Bronchial epithelial cell (primary cell): Measurements from ENCODE around the gene NUP62. TPM values are rescaled to one million over a fixed set of nuclear protein-coding genes. Genes with fewer than 3 reads are reported as not detected.
A peak's percentile ranks its signal among the peaks of the same experiment; 100 is the strongest.

ENCODE experiments used
- DNase-seq: peaks from one replicate; pipeline ENCODE4 v3.0.0-alpha.2; 2010; ENCODE audit warnings: low read depth
- FAIRE-seq: peaks from 2 replicates; lab custom pipeline; 2011; peaks lifted over from hg19 to GRCh38; lab: Jason Lieb, UNC
- H3K27me3 ChIP-seq: 2 replicates; pipeline ENCODE4 v1.5.1; 2011; ENCODE audit warnings: low read length; ENCODE audit not compliant: control insufficient read depth, insufficient read depth
- H3K36me3 ChIP-seq: 2 replicates; pipeline ENCODE4 v1.5.1; 2011; ENCODE audit warnings: low read length; ENCODE audit not compliant: control insufficient read depth, insufficient read depth
- H3K4me3 ChIP-seq: 2 replicates; pipeline ENCODE4 v1.5.1; 2011; ENCODE audit warnings: mild to moderate bottlenecking, low read depth, low read length, control low read depth
- CTCF ChIP-seq: IDR thresholded peaks from 2 replicates; pipeline ENCODE4 v1.5.1; 2011; ENCODE audit warnings: mild to moderate bottlenecking, moderate library complexity, low read length, control low read depth, inconsistent platforms; ENCODE audit not compliant: insufficient read depth, severe bottlenecking
- total RNA-seq: library from RNA; depleted of rRNA; stranded (reverse); fragments of >200 nt; gene quantifications from 2 replicates; pipeline ENCODE4 v1.2.1, GENCODE V29; 2014

The NUP62 gene
- total RNA-seq, 1 donor from 2014 or later = 12.1 TPM

GRCh38 chr19:49875857-49876421, 53.4 kb downstream of the NUP62 start:
- no peaks in the 10 kb centered on the region for H3K27me3 ChIP-seq
- FAIRE-seq (no peak), DNase-seq (no peak)
- peaks cover 18% of the 10 kb centered on the region for H3K36me3 ChIP-seq
- no peak for TF ChIP-seq CTCF
- peak overlapping the region; percentile 93 for H3K4me3 ChIP-seq

- no peak for TF ChIP-seq CTCF
- no peaks in the 10 kb centered on the region for H3K27me3 ChIP-seq
- H3K4me3 ChIP-seq = no peak overlapping the region
- FAIRE-seq = no peak
- peaks cover 14% of the 10 kb centered on the region for H3K36me3 ChIP-seq
- no peak for DNase-seq
Observed at GRCh38 chr19:49875177-49875576, 54.1 kb downstream of the NUP62 start.

- no peak for TF ChIP-seq CTCF
- peak; percentile 73 for DNase-seq
- Histone ChIP-seq H3K4me3 (no peak overlapping the region), H3K36me3 (peaks cover 13% of the 10 kb centered on the region), H3K27me3 (no peaks in the 10 kb centered on the region)
- no peak for FAIRE-seq
Observed at GRCh38 chr19:49874503-49875157, 54.7 kb downstream of the NUP62 start.

- TF ChIP-seq CTCF = no peak
- FAIRE-seq (no peak), DNase-seq (no peak)
- Histone ChIP-seq H3K27me3 (no peaks in the 10 kb centered on the region), H3K4me3 (no peak overlapping the region), H3K36me3 (peaks cover 10% of the 10 kb centered on the region)
Observed at GRCh38 chr19:49873834-49874233, 55.5 kb downstream of the NUP62 start.

- FAIRE-seq (no peak), DNase-seq (no peak)
- H3K4me3 ChIP-seq = no peak overlapping the region
- H3K27me3 ChIP-seq = no peaks in the 10 kb centered on the region
- H3K36me3 ChIP-seq = peaks cover 10% of the 10 kb centered on the region
- TF ChIP-seq CTCF = no peak
Observed at GRCh38 chr19:49873129-49873521, 56.2 kb downstream of the NUP62 start.
